Measurements from ENCODE around the gene AEBP2.

GRCh38 chr12:19528750-19529149 lies 89.5 kb downstream of the AEBP2 start:
- TF ChIP-seq, protein P1, sequence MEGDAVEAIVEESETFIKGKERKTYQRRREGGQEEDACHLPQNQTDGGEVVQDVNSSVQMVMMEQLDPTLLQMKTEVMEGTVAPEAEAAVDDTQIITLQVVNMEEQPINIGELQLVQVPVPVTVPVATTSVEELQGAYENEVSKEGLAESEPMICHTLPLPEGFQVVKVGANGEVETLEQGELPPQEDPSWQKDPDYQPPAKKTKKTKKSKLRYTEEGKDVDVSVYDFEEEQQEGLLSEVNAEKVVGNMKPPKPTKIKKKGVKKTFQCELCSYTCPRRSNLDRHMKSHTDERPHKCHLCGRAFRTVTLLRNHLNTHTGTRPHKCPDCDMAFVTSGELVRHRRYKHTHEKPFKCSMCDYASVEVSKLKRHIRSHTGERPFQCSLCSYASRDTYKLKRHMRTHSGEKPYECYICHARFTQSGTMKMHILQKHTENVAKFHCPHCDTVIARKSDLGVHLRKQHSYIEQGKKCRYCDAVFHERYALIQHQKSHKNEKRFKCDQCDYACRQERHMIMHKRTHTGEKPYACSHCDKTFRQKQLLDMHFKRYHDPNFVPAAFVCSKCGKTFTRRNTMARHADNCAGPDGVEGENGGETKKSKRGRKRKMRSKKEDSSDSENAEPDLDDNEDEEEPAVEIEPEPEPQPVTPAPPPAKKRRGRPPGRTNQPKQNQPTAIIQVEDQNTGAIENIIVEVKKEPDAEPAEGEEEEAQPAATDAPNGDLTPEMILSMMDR (IDR thresholded peaks at IDR 0.05), result no peak
- TF ChIP-seq POLR2A (IDR thresholded peaks at IDR 0.05), result no peak
